Endothelial cell of umbilical vein (primary cell): ENCODE results near the gene ADRA2A. TPM values are rescaled to one million over a fixed set of nuclear protein-coding genes. Genes with fewer than 3 reads are reported as not detected.

Experiments
- BruUV-seq: library from RNA; stranded (reverse); fragments of 400-500 nt; replicated peaks from 2 replicates; lab custom pipeline; 2021; lab: Mats Ljungman, UMichigan
- CTCF ChIA-PET: fragments of 300-600, 350-600 bp; sonication (Branson Sonifier 250); formaldehyde crosslinking; loops from one replicate; lab custom pipeline; 2021; ENCODE audit warnings: antibody characterized with exemption, inconsistent platforms; lab: Charles Lee
- POLR2A ChIA-PET: fragments of 300-600, 350-600 bp; sonication (Branson Sonifier 250); formaldehyde crosslinking; loops from one replicate; lab custom pipeline; 2021; ENCODE audit warnings: antibody characterized with exemption, inconsistent platforms; lab: Charles Lee
- DNase-seq: peaks from one replicate; pipeline ENCODE4 v3.0.0-alpha.2; 2011; ENCODE audit warnings: low read depth, low spot score
- FAIRE-seq: peaks from 2 replicates; lab custom pipeline; 2011; peaks lifted over from hg19 to GRCh38; lab: Jason Lieb, UNC
- H2AFZ ChIP-seq: 2 replicates; pipeline ENCODE4 v1.6.0; 2012; ENCODE audit warnings: low read depth, low read length, control low read depth, inconsistent platforms
- H3K27ac ChIP-seq: 2 replicates; pipeline ENCODE4 v1.5.1; 2011; ENCODE audit warnings: low read depth, mild to moderate bottlenecking, control low read depth, low read length, moderate library complexity; ENCODE audit not compliant: insufficient read depth
- H3K27me3 ChIP-seq, 2 experiments: 2 replicates each; pipeline versions ENCODE4 v1.6.0 to v1.6.1; 2011; ENCODE audit warnings: low read length in 2 of 2, mixed read lengths in 1 of 2; ENCODE audit not compliant: control insufficient read depth in 2 of 2, insufficient read depth in 2 of 2
- H3K36me3 ChIP-seq, 2 experiments: 2 replicates in 1 of 2; 3 replicates in 1 of 2; pipeline ENCODE4 v1.5.1; 2011; ENCODE audit warnings: low read length in 2 of 2, mild to moderate bottlenecking in 1 of 2, moderate library complexity in 1 of 2; ENCODE audit not compliant: control insufficient read depth in 2 of 2, insufficient read depth in 2 of 2; ENCODE audit errors: extremely low read depth in 1 of 2
- H3K4me1 ChIP-seq: 3 replicates; pipeline ENCODE4 v1.5.1; 2011; ENCODE audit warnings: mild to moderate bottlenecking, low read length; ENCODE audit not compliant: control insufficient read depth, insufficient read depth; ENCODE audit errors: extremely low read depth
- H3K4me2 ChIP-seq: 2 replicates; pipeline ENCODE4 v1.6.1; 2011; ENCODE audit warnings: low read length, control low read depth, mixed read lengths; ENCODE audit not compliant: insufficient read depth
- H3K4me3 ChIP-seq, 3 experiments: fragments of 200-600 bp in 1 of 3; sonication (generic), shearing (Covaris generic) in 1 of 3; replicated peaks in 1 of 3; 2 replicates each; pipeline ENCODE4 v1.5.1; 2011 to 2016; ENCODE audit warnings: control low read depth in 3 of 3, low read length in 3 of 3, mild to moderate bottlenecking in 2 of 3, inconsistent platforms in 1 of 3, low read depth in 1 of 3, moderate library complexity in 1 of 3; ENCODE audit not compliant: insufficient read depth in 1 of 3
- H3K79me2 ChIP-seq: 2 replicates; pipeline ENCODE4 v1.6.0; 2012; ENCODE audit warnings: low read length, inconsistent platforms; ENCODE audit not compliant: control insufficient read depth, insufficient read depth
- H3K9ac ChIP-seq: replicated peaks from 2 replicates; pipeline ENCODE3; 2011; ENCODE audit warnings: low read length, control low read depth; ENCODE audit not compliant: insufficient read depth; ENCODE audit errors: extremely low read depth
- H3K9me1 ChIP-seq: replicated peaks from 3 replicates; pipeline ENCODE4 v1.6.0; 2011; ENCODE audit warnings: mild to moderate bottlenecking, low read length; ENCODE audit not compliant: control insufficient read depth, insufficient read depth; ENCODE audit errors: extremely low read depth
- H3K9me3 ChIP-seq: replicated peaks from 2 replicates; pipeline ENCODE4 v1.5.1; 2012; ENCODE audit warnings: low read length, inconsistent platforms; ENCODE audit not compliant: control insufficient read depth, insufficient read depth
- H4K20me1 ChIP-seq: replicated peaks from 2 replicates; pipeline ENCODE3; 2011; ENCODE audit warnings: mild to moderate bottlenecking, low read length; ENCODE audit not compliant: control insufficient read depth, insufficient read depth; ENCODE audit errors: extremely low read depth
- CTCF ChIP-seq, 2 donors: IDR thresholded peaks; 1 replicate in 1 of 2; 2 replicates in 1 of 2; pipeline ENCODE4 v1.5.1; 2011; ENCODE audit warnings: low read length in 2 of 2, mild to moderate bottlenecking in 2 of 2, moderate library complexity in 2 of 2, control low read depth in 1 of 2, inconsistent platforms in 1 of 2, low read depth in 1 of 2; ENCODE audit not compliant: insufficient read depth in 1 of 2; ENCODE audit errors: extremely low read depth in 1 of 2
- EZH2 ChIP-seq: IDR thresholded peaks from 2 replicates; pipeline ENCODE4 v1.6.1; 2012; ENCODE audit warnings: borderline replicate concordance, low read depth, mild to moderate bottlenecking, moderate library complexity, low read length, inconsistent platforms; ENCODE audit not compliant: severe bottlenecking
- MYC ChIP-seq: IDR thresholded peaks from one replicate; pipeline ENCODE4 v1.6.1; 2011; ENCODE audit warnings: mild to moderate bottlenecking, low read depth, low read length
- dilution Hi-C: fragments of 300-500 bp; cut with MboI; formaldehyde crosslinking; loops from one replicate; pipeline ENCODE4 v1.15.0; 2019; ENCODE audit warnings: low sequenced_read_pairs; ENCODE audit not compliant: extremely low pct_ligation_motif_present
- intact Hi-C: fragments of 100-400 bp; cut with micrococcal nuclease; formaldehyde crosslinking; loops from one replicate; pipeline ENCODE4 v1.10.0; 2022
- polyA plus RNA-seq, 4 experiments: library from polyadenylated mRNA; depleted of rRNA in 3 of 4; stranded (reverse) in 3 of 4; unstranded in 1 of 4; fragments of >200 nt; gene quantifications; 2 replicates each; pipeline versions ENCODE4 v1.2.1 to v1.2.3, GENCODE V29; 2011 to 2012; ENCODE audit warnings: missing spikeins in 1 of 4
- total RNA-seq: library from RNA; stranded (reverse); gene quantifications from 2 replicates; pipeline ENCODE4 v1.2.3, GENCODE V29; 2021

Gene ADRA2A
- total and polyA plus RNA-seq, 2 donors (not counting 3 experiments of a cell fraction or from before 2014, with no cell fraction given) = 0.03 TPM; not detected in 1

DNA sequence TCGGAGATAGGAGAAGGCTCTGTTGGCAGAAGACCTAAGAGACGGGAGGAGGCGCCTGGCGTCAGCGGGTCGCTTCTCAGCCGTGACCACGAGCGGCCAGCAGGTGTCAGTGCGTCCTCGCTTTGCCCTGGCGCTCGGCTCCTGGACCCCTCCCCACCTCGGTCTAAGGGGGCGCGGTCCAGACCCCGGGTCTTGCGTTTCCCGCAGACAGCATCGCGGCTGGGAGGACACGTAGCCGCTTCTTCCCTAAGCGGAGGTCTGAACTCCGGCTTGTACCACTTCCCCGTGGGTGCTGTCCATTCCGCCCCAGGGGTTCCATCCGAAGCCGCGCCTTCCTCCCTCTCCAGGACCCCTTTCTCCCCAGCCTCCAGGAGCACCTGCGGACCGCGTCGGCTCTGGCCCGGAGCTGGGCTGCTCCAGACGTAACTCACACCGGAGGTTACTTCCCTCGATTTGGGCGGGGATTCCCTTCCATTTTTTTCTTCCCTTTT, 593 bp upstream of the ADRA2A start:
- Histone ChIP-seq H3K9me3 (no peaks in the 10 kb centered on the region), H3K4me1 (peaks cover 17% of the 10 kb centered on the region), H3K4me3 (peak overlapping the region; percentile 23 to 50 (median 29)), H3K27ac (no peak overlapping the region), H4K20me1 (no peaks in the 10 kb centered on the region), H3K4me2 (peak overlapping the region; percentile 42), H3K36me3 (no peaks in the 10 kb centered on the region), H3K79me2 (no peaks in the 10 kb centered on the region), H3K9ac (no peak overlapping the region), H3K9me1 (no peaks in the 10 kb centered on the region), H3K27me3 (peaks cover 40 to 71% of the 10 kb centered on the region in 2 experiments), H2AFZ (peak overlapping the region; percentile 62)
- TF ChIP-seq MYC (no peak), CTCF (IDR thresholded peaks at IDR 0.05; ENCODE audit: extremely low read depth in 1 of 2, insufficient read depth in 1 of 2, low read depth in 1 of 2, low read length in 2 of 2) (peak; percentile 68 to 92)
- intact Hi-C loops = loop anchor here (1.0 to 5.0 kb wide), 5 partner anchors 157 to 1239 kb away; partner anchors contain the start of genes BBIP1 and SHOC2
- FAIRE-seq = peak; percentile 78
- DNase-seq = peak; percentile 41
- no TSS peak for BruUV-seq
- POLR2A ChIA-PET = interaction anchor here (0.9 kb wide), 1 partner anchor 1061 kb away, joined by 3 read pairs; no protein-coding TSS in a partner anchor
- CTCF ChIA-PET = interaction anchor here (0.6 to 3.3 kb wide), 9 partner anchors 9 to 1396 kb away, joined by 3 to 36 read pairs (median 4); partner anchors contain the start of gene BBIP1
- dilution Hi-C loops = no loop called here

- H2AFZ ChIP-seq = no peak overlapping the region
- peak overlapping the region in 1 of 3 experiments; percentile 2 for H3K4me3 ChIP-seq
- H3K27me3 ChIP-seq = peaks cover 40 to 71% of the 10 kb centered on the region in 2 experiments
- peak overlapping the region; percentile 29 for H3K4me2 ChIP-seq
- dilution Hi-C loops = no loop called here
- DNase-seq (no peak), FAIRE-seq (no peak)
- ChIA-PET CTCF (interaction anchor here (1.3 to 3.3 kb wide), 4 partner anchors 10 to 1239 kb away, joined by 3 to 36 read pairs (median 6); no protein-coding TSS in a partner anchor), POLR2A (no interaction called here)
- H3K9me3 ChIP-seq = no peaks in the 10 kb centered on the region
- no peak overlapping the region for H3K27ac ChIP-seq
- no peaks in the 10 kb centered on the region for H3K79me2 ChIP-seq
- intact Hi-C loops = loop anchor here (2.0 to 5.0 kb wide), 4 partner anchors 159 to 1237 kb away; partner anchors contain the start of genes BBIP1 and SHOC2
- no peaks in the 10 kb centered on the region for H3K9me1 ChIP-seq
- no peak overlapping the region for H3K9ac ChIP-seq
- no peaks in the 10 kb centered on the region for H4K20me1 ChIP-seq
- BruUV-seq = no TSS peak
- no peaks in the 10 kb centered on the region for H3K36me3 ChIP-seq
- peaks cover 17% of the 10 kb centered on the region for H3K4me1 ChIP-seq
- no peak for TF ChIP-seq EZH2
Measured at GRCh38 chr10:111077479-111077784, 603 bp downstream of the ADRA2A start.
